Measurements from ENCODE around the gene MKRN2OS. TPM values are rescaled to one million over a fixed set of nuclear protein-coding genes. Genes with fewer than 3 reads are reported as not detected.

MKRN2OS gene, protein sequence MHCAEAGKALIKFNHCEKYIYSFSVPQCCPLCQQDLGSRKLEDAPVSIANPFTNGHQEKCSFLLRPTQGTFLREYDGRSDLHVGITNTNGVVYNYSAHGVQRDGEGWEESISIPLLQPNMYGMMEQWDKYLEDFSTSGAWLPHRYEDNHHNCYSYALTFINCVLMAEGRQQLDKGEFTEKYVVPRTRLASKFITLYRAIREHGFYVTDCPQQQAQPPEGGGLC
- not detected in 2 replicates for total RNA-seq

DNA sequence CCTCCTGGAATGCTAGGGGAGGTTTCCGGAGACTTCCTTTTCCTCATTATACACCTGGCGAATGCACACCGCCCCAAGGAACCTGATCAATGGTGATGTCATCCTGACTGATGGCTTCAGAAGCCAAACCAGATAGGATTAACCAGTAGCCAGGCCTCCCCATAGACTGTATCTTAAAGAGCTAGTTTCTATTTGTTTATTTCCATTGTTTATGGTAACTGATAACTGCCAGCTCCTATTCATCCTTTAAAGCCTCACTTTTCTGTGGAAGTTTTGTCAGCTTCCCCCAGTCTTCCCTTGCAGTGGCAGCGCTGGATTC is at the start of gene MKRN2OS:
MKRN2OS (minus strand) TSS at position 27 of the 319 bp plus-strand sequence. CDS start 35 bp downstream, outside the sequence.
- DNase-seq (ENCODE audit: extremely low read depth, low read depth, low spot score), result no peak

GRCh38 chr3:12593473-12593872 is 48.2 kb upstream of the MKRN2OS start:
- no peak for DNase-seq (ENCODE audit: extremely low read depth, low read depth, low spot score)

DNA sequence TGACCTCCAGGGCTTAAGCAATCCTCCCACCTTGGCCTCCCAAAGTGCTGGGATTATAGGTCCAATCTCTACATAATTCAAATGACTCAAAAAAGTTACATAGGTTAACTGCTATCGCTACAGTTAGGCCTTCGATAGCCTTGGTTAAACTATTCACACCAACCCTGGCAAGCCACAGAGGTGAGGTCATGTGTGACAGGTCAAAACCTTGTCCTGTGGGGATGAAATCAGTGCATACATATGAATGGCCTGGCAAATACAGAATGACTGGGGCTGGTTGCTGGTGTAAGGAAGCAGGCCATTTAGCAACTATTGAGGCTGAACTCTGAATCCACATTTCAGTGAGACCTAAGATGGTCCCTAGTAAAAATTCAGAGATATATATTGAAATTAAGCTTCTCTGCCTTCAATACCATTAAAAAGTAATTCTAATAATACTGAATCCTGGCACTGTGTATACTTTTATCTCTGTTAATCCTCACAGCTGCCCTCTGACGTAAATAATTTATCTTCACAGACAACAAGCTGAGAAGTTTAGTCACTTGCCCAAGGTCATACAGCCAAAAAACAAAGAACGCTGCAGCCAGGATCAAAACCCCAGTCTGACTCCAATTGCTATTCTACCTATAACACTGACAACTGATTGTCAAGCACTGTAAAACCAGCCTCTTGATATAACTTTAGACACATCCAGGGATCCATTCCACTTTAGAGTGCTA is 46.9 kb upstream of the MKRN2OS start:
- DNase-seq (ENCODE audit: extremely low read depth, low read depth, low spot score), result no peak

DNA sequence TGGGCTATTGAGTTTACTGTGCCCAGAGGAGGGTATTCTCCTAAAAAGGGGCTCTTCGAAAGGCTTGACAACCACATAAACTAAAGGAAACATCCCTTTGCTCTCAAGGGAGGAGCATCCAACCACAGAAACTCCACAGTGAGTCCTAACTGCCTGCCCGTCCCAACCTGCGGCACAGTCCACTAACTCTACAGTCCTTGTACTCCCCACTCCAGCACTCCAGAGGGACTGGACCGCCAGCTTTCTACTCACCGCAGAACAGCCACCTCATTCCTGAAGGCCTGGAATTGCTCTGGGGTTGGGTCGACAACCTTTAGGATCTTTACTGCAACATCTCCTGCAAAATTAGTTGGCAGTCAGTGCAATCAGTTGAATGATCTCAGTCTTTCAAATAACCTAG is 46.2 kb upstream of the MKRN2OS start:
- DNase-seq (ENCODE audit: extremely low read depth, low read depth, low spot score), result no peak

DNA sequence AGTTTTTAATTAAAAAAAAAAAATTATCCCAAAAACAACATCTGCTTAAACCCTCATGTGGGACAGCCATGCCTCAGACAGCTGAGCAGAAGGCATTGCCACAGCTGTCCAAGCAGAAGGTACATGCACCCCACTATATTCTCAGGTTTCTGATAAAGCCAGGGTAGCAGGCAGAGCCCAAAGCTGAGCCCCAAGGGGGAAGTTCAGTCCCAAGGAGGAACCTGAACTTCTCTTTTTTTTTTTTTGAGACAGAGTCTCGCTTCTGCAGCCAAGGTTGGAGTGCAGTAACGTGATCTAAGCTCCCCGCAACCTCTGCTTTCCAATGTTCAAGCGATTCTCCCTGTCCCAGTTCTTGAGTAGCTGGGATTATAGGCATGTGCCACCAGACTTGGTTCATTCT is 44.8 kb upstream of the MKRN2OS start:
- DNase-seq (ENCODE audit: extremely low read depth, low read depth, low spot score), result no peak

- DNase-seq (ENCODE audit: extremely low read depth, low read depth, low spot score), result no peak
Observed at GRCh38 chr3:12588039-12589009, 43.0 kb upstream of the MKRN2OS start.

DNA sequence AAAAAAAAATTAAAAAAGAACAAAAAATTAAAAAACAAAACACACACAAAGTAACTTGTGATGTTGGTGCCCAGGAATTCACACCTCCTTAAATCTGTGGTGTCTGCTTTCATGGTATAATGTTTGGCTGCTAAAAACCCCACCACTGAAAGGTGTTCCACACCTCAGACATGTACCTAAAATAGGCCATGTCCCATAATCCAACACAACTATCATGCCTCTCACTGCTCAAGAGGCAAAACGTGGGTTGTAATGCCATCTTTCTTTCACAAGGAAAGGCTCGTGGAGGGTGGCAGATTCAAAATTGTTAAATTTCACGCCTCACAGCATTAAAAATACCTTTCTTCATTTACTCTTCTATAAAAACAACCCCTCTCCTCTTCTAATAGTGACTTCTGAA is 41.1 kb upstream of the MKRN2OS start:
- no peak for DNase-seq (ENCODE audit: extremely low read depth, low read depth, low spot score)

DNA sequence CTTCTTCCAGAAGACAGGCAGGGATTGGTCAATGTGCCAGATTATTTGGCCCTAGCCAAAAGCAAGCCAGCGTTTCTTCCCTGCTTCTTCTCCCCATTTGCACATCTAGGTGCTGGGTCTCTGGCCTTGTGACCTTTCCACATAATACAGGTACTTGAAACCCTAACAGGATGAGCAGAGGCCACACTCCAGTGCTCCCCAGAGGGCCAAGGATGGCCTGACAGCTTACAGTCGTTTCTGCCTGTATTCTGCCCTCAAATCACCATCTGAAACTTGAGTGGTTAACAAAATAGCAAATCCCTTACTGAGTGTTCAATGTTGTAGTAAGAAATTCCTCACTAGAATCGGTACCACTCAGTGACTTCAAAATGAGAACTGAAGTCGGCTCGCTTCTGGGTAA is 40.7 kb upstream of the MKRN2OS start:
- no peak for DNase-seq (ENCODE audit: extremely low read depth, low read depth, low spot score)

DNA sequence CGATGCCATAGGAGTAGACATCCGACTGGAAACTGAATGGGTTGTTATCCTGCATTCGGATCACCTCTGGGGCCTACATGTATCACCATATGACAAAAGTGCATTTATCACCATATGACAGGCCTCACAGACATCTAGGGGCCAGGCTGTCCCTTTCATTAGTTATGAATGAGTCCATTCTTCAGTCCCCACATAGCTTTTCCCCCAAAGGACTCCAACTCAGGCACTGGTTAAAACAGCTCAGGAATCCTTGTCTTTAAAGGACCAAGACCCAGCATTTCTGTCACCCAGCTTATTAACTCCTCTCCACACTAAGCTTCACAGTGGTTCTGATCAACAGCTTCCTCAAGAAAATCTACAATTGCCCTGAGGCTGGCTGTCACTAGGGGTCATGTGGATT is 39.9 kb upstream of the MKRN2OS start:
- no peak for DNase-seq (ENCODE audit: extremely low read depth, low read depth, low spot score)

DNA sequence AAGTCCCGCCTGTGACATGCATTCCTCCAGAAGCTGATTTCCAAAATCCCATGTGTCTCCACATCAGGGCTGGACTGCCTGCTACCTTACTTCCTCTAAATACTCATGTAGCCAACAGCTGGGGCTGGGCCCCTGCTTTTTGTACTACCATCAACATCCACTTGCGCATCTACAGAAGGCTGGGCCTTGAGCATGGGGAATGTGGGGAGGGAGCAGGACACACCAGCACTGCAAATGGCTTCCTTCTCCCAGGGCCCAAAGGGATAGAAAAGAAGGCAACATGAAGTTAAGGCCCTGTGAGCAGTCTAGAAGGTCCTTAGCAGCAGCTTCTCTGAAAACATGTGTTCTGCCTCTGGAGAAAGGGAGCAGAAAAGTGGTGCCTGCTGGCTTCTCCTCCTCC is 38.8 kb upstream of the MKRN2OS start:
- DNase-seq (ENCODE audit: extremely low read depth, low read depth, low spot score), result no peak

- DNase-seq (ENCODE audit: extremely low read depth, low read depth, low spot score), result no peak
Observed at GRCh38 chr3:12583280-12583679, 38.0 kb upstream of the MKRN2OS start.

GRCh38 chr3:12582730-12583129 is 37.4 kb upstream of the MKRN2OS start:
- no peak for DNase-seq (ENCODE audit: extremely low read depth, low read depth, low spot score)

DNA sequence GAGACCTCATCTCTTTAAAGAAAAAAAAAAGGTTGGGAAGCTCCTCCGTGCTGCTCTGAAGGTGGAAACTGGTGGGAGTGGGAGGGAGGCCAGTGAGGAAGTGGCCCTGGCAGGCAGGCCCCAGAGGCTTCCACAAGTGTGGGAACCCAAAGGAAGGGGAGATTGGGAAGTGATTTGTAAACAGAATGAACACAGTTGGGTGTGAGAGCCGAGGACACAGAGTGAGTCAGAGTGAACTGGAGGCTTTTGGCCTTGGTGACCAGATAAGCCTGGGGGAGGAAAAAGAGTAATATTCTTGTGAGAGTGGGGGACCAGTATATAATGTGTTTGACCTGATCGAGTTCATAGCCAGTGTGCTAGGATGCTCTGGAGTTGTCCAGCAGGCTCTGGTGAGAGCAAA is 34.6 kb upstream of the MKRN2OS start:
- DNase-seq (ENCODE audit: extremely low read depth, low read depth, low spot score), result no peak

GRCh38 chr3:12579456-12579855 is 34.2 kb upstream of the MKRN2OS start:
- no peak for DNase-seq (ENCODE audit: extremely low read depth, low read depth, low spot score)

DNA sequence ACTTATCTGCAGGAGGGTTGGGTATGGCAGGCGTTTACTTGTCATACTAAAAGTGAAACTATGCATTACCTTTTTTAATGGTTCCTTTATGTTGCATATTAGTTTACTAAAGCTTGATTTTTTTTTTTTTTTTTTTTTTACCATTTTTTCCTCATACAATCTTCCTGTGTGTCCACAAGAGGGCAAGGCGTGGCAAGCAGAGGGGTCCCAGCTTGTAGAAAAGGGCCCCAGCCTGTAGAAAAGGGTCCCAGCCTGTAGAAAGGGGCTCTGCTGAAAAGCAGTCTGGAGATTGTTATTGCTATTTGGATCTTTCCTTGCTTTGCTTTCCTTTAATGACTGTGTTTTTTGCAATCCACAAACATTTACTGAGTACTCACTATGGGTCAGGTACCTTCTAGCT is 33.4 kb upstream of the MKRN2OS start:
- DNase-seq (ENCODE audit: extremely low read depth, low read depth, low spot score), result no peak

DNA sequence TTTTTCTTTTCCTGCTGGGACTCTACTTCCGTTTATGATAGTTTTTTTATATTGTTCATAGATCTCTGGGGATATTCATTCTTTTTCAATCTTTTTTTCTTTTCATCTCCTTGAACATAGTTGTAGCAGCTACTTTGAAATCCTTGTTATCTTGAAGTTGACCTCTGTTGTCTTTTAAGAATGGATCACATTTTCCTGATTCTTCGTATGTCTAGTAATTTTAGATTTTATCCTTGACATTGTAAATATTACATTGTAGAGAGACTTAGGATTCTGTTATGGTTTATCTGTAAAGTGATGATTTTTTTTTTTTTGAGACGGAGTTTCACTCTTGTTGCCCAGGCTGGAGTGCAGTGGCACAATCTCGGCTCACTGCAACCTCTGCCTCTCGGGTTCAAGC is 32.1 kb upstream of the MKRN2OS start:
- DNase-seq (ENCODE audit: extremely low read depth, low read depth, low spot score), result no peak

GRCh38 chr3:12574661-12575060 is 29.4 kb upstream of the MKRN2OS start:
- no peak for DNase-seq (ENCODE audit: extremely low read depth, low read depth, low spot score)

- DNase-seq (ENCODE audit: extremely low read depth, low read depth, low spot score), result no peak
Observed at GRCh38 chr3:12574131-12574530, 28.8 kb upstream of the MKRN2OS start.

- no peak for DNase-seq (ENCODE audit: extremely low read depth, low read depth, low spot score)
Observed at GRCh38 chr3:12571986-12572385, 26.7 kb upstream of the MKRN2OS start.

DNA sequence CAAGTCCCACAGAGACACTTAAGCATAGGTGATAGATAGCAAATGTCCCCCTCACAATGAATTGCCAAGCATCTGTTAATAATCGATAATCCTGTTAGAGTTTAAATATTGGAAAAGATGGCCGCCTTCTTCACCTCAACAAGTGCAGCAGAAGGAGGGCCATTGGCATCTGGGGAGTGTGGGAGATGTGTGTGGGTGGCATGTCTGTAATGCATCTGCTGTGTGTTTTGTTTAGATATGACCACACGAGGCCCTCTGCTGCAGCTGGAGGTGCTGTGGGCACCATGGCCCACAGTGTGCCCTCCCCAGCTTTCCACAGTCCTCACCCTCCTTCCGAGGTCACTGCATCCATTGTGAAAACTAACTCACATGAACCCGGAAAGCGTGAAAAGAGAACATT is 24.5 kb upstream of the MKRN2OS start:
- no peak for DNase-seq (ENCODE audit: extremely low read depth, low read depth, low spot score)

DNA sequence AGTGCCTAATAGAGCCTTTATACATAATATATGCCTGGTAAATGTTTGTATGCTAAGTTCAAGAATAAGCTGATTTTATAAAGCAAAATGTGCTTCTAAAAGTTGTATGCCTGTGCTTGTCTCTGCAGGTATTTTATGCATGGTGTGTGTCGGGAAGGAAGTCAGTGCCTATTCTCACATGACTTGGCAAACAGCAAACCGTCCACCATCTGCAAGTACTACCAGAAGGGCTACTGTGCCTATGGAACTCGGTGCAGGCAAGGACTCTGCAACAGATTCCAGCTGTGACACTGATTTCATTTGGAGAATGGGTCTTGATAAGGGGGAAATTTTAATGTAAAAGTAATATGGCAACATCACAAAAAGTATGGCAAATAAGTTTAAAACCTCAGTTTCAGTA is 23.4 kb upstream of the MKRN2OS start:
- DNase-seq (ENCODE audit: extremely low read depth, low read depth, low spot score), result no peak

DNA sequence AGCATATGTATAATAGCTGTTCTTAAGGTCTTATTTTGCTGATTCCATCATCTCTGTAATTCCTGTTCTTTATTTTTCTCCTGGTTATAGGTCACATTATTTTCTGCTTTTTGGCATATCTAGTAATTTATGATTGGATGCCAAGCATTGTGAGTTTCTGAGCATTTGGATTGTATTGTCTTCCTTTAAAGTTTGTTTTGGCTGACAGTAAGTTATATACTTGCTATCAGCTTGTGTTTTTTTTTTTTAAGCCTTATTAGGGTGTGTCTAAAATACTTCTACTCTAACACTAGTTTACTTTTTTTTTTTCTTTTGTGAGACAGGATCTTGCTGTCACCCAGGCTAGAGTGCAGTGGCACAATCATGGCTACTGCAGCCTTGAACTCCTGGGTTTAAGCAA is 21.7 kb upstream of the MKRN2OS start:
- no peak for DNase-seq (ENCODE audit: extremely low read depth, low read depth, low spot score)
